Right kidney (tissue), 1 donor: ENCODE data around the gene AAGAB.
"Not testable (repeated sequence)": the region's sequence is repeated elsewhere in the genome, so short reads cannot be mapped to it uniquely, and the experiment has no call there.

Experiments
- DNase-seq: peaks from one replicate; pipeline ENCODE4 v3.0.0-alpha.2; 2016

Gene AAGAB

DNA sequence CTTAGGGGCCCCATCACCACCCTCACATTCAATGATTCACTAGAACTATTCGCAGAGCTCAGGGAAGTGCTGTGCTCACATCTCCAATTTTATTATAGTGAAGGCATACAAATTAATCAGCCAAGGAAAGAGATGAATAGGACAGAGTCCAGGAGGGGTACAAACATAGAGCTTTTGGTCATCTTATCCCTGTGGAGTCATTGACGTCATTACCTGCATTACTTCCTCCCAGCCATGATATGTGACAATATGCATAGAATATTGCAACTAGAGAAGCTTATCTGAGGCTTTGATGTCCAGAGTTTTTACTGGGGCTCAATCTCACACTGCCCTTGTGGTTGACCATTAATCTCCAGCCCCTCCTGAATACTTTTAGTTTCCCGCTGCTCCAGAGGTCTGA is 1.6 kb upstream of the AAGAB start:
- DNase-seq, result no peak

DNA sequence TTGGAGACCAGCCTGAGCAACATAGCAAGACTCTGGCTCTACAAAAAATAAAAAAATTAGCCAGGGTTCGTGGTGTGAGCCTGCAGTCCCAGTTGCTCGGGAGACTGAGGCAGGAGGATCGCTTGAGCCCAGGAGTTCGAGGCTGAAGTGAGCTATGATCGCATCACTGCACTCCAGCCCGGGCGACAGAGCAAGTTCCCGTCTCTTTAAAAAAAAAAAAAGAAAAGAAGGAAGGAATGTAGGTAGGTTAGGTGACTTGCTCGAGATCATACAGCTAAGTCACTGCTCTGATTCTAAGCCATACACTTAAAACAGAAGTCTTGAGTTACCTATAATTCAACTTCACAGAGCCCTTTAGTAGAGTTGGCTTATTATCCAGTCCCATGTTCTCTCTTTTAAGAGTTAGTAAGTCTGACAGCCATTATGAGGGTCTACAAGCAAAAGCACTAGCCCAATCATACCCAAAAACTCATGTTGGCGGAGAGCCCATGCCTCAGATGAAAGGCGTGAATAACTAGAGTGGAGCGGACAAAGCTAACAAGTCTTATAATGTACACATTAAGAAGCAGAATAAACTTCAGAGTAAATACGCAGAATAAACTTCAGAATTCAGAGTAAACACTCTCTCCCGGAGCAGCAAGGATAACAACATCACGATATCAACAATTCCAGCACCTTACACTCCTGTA is 768 bp downstream of the AAGAB start:
- DNase-seq, result no peak

DNA sequence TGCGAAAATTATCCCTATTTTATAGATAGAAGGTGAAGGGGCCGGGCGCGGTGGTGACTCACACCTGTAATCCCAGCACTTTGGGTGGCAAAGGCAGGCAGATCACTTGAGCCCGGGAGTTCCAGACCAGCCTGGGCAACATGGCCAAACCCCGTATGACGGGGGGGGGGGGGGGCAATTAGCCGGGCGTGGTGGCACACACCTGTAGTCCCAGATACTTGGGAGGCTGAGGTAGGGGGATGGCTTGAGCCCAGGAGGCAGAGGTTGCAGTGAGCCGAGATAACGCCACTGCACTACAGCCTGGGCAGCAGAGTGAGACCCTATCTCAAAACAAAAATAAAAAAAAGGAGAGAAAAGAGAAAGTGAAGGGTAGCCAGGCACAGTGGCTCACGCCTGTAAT is 1.4 kb downstream of the AAGAB start:
- no peak for DNase-seq

DNA sequence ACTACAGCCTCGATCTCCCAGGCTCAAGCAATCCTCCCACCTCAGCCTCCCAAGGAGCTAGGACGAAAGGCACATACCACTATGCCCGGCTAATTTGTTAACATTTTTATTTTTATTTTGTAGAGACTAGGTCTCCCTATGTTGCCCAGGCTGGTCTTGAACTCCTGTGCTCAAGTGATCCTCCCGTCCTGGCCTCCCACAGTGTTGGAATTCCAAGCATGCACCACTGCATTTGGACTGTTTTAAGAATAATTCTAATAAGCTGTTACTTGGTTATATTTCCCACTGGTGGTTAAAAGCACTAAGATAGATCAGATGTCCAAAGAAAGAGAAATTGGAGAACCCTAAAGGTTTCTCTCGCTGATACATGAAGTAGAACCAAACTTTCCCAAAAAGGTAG is 3.1 kb downstream of the AAGAB start:
- no peak for DNase-seq

DNA sequence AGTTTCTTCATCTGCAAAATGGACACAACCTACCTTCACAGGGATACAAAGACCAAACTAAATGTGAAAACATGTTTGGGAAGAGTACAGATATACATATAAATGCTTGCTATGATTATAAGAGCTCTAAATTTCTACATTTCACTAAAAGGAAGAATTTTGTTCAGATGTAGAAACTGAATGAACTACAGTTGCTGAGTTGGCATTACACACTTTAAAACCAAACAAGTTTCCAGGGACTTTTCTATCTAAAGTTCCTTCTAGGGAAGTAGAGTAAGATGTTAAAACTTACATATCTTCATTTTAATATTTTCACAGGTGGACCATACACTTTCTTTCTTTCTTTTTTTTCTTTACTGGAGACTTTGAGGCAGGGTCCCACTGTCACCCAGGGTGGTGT is 4.6 kb downstream of the AAGAB start:
- no peak for DNase-seq

DNA sequence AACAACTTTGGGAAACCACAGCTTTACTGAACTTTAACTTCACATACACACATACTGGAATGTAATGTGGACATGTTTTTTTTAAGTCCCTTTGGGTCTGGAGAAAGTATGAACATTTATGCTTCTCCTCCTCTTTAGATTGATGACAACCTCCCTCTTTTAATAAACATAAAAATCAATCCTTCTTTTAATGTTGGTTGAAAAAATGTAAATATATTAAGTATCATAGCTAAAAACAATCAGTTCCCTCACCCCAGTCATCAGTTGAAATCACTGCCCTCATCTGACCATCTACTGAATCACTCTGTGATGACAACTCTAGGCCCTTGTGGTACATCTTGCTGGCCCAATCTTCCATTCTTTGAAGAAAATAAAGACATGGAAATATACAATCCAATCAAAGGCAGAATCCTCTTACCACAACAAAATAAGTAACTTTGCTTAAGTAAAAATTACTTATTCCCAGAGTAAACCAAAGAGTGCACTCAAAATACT is 6.4 kb downstream of the AAGAB start:
- DNase-seq, result no peak

DNA sequence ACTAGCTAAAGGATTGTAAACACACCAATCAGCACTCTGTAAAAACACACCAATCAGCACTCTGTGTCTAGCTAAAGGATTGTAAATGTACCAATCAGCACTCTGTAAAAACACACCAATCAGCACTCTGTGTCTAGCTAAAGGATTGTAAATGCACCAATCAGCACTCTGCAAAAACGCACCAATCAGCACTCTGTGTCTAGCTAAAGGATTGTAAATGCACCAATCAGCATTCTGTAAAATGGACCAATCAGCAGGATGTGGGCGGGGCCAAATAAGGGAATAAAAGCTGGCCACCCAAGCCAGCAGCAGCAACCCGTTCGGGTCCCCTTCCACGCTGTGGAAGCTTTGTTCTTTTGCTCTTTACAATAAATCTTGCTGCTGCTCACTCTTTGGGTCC is 7.9 kb downstream of the AAGAB start:
- not testable (repeated sequence) for DNase-seq

DNA sequence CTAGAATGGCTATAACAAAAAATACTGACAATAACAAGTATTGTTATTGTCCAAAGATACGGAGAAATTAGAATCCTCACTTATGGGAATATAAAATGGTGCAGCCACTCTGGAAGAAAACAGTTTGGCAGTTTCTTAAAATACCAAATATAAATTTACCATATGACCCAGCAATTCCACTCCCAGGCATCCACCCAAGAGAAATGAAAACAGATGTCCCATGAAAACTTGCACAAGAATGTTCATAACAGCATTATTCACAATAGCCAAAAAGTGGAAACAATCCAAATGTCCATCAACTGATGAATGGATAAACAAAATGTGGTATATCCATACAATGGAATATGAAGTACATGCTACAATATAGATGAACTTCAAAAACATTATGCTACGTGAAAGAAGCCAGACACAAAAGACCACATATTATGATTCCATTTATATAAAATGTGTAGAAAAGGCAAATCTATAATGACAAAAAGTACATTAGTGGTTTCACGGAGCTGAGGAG is 9.4 kb downstream of the AAGAB start:
- DNase-seq, result no peak

DNA sequence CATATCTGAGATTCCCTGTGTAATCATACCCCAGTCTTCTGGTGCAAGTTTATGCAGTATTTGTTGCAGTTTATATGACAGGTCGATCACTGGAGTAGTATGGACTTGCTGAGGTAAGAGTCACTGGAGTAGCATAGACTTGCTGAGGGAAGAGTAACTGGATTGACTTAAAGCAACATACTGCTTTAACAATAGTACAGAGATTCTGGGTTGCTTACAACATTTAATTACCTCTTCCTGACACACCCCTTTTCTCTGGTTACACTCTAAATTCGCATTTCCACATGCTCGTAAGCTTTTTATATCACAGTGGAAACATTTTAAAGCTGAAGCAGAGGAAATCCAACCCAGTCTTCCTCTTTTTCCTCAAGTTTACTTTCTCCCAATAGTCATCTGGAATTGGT is 11.8 kb downstream of the AAGAB start:
- DNase-seq, result no peak

DNA sequence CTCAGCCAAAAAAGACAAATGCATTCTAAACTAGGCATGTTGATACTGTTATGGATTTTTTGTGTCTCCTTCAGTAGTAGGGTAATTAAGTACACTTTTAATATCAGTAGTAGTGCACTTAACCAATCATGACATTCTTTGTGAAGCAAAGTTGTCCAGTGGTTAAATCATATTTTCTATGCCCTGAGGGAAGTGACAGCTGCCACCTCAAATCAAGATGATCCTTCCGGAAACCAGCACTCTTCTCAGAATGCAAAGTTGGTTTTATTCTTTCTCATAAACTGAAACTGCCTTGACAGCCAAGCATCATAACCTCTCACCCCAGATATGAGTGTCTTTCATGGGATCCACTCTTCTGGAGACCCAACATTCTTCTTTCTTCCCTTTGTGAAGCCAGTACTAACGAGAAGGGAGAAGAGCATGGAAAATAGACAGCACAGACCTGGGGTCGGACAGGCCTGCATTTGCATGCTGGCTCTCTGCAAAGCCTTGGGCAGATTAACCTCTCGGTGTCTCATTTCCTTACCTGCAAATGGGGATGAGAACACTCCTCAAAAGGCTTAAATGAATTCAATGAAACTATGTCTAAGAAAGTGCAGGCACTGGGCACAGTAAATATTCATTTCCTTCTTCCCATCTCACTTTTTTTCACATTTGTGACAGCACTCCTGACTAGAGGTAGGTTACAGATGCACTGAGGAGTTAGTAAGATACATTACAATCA is 13.2 kb downstream of the AAGAB start:
- DNase-seq, result no peak

DNA sequence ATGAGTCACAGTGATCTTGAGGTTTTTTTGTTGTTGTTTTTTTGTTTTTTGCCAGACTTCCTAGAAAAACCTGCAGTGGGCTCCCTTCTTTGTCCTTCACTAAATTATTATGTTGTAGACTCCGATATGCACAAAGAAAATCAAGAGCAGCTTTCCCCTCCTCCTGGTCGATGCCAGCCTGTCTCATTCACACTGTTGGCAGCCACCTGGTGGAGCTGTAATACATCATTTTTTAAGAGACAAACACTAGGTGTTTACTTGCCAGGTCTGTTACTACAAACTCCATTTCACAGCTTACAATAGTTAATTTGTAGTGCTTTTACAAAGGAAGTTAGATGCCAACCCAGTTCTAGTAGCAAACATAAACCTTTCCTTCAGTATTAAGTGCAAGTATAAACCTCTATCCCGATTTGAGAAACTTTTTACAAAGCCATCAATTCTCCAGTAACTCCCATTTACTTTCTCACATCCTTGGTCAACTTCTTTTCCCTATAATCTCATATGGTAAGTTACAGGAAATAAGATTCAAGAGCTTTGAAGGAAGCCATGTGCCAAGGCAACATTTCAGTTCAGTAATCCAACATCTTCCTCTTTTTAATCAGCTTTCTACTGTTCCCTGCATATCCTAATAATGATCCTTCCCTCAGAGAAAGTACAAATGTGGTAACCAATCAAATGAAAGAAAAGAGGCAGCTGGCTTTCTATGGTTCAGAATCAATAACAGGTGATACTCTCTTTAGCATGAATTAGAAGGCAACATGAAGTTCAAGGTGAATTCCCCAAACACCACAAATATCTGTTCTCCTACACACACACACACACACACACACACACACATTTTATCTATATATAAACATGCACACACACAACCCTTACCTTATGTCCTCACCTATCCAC is 14.0 kb downstream of the AAGAB start:
- DNase-seq, result no peak

DNA sequence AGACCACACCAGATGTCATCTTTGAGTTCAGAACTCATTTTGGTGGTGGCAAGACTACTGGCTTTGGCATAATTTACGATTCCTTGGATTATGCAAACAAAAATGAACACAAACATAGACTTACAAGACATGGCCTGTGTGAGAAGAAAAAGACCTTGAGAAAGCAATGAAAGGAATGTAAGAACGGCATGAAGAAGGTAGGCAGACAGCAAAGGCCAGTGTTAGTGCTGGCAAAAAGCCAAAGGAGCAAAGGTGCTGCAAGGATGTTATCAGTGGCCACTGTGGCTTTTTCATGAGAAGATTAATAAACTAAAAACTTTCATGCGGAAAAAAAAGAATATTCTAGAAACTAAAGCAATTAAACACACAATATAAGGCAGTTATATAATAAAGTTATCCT is 21.9 kb downstream of the AAGAB start:
- DNase-seq, result no peak

DNA sequence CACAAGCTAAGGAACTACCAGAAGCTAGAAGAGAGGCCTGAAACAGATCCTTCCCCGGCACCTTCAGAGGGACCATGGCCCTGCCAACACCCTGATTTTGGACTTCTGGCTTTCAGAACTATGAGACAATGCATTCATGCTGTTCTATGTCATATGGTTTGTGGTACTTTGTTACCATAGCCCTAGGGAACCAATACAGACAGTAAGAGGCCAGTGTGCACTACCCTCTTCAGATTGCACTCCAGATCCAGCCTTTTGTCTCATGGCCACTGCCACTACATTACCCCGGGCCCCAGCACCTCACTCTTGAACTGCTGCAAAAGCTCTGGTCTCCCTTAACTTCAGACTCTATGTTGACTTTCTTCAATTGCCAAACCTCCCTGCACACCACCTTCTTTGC is 24.0 kb downstream of the AAGAB start:
- no peak for DNase-seq

DNA sequence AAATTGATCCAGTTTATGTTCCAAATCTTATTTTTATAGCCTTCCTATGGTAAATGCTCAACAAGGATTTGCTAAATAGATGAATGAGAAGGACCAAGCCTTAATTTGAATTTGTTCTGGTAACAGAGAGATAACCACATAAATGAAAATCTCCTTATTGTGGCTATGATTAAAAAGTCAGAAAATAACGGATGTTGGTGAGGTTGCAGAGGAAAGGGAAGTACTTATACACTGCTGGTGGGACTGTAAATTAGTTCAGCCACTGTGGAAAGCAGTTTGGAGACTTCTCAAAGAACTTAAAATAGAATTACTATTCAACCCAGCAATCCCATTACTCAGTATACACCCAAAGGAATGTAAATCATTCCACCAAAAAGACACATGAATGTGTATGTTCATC is 26.2 kb downstream of the AAGAB start:
- DNase-seq, result no peak

DNA sequence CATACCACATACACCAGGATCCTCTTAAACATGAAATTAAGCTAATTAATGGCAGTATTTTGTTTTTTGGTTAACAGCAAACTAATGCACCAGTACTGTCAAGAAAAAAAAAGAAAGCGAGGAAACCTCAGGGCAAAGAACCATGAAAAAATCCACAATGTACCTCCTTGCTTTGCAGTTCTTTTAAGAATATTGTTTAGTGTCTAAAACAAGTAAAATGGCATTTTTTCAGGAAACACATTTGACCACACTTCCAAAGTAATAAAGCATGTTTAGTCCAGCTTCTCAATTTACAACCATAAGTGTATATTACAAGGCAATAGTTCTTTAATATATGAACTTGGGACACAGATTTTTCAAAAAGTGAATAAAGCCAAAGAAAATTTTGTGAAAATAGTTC is 26.6 kb downstream of the AAGAB start:
- no peak for DNase-seq

DNA sequence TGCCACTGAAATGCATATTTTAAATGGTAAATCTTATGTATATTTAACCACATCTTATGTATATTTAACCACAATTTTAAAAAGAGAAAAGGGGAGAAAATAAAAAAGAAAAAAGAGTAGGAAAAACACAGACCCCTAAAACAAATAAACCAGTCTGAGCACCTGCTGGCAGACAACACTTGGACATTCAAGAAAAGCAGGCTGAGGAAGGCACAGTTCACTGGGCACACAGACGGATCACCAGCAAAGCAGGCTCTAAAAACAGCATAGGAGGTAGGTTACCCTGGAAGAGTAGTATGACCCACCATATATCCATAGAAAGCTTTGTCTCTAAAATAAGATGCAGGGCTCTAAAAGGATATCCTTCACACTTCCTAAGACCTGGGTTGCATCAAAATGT is 27.0 kb downstream of the AAGAB start:
- DNase-seq, result no peak

DNA sequence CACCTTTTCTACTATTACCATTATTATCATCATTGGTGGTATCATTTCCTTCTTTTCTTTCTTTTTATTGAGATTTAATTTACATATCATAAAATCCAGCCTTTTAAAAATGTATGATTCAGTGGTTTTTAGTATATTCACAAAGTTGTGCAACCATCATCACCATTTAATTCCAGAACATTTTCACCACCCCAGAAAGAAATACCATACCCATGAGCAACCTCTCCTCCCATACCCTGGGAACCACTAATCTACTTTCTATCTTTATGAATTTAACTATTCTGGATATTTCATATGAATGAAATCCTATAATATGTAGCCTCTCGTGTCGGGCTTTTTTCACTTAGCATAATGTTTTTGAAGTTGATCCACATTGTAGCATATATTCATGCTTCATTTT is 29.1 kb downstream of the AAGAB start:
- DNase-seq, result no peak

DNA sequence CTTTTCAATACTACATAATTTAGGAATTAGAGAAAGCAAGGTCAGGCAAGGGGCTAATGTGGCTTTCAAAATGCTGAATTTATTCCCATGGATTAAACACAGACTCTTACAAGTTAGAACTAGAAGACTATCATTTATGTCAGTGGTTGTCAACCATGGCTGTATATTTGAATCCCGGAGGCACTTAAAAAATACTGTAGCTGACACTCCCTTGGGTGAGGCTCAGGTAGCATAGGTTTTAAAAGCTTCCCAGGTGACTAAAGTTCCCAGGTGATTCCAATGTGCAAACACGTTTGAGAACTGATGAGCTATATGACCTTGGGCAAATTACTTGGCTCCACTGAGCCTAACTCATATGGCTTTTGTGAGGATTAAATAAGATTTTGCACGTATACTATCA is 29.6 kb downstream of the AAGAB start:
- DNase-seq, result no peak

DNA sequence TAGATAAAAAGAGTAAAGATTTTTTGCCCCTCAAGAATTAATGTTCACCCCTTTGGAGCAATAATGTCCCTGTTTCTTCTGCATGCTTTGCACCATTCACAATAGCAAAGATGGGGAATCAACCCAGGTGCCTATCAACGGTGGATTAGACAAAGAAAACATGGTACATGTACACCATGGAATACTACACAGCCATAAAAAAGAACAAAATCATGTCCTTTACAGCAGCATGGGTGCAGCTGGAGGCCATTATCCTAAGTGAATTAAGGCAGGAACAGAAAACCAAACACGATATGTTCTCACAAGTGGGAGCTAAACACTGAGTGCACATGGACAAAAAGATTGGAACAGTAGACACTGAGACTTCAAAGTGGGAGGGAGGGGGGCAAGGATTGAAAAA is 35.2 kb downstream of the AAGAB start:
- no peak for DNase-seq

DNA sequence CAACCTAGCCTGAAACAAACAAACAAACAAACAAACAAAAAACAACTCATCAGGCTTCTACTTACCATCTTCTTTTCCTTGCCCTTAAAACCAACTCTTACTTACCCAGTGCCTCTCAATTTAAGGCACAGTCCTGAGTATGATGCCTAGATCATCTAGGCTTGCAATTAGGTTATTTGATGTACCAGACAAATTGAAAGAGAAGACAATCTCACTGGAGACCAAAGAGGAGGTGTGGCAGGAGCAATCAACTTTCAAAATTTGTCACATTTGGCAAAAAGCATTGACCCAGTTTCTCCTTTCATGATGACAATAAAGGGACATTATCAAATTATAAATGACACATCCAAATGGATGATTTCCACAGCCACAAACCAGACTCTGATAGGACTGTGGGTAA is 36.0 kb downstream of the AAGAB start:
- DNase-seq, result no peak

DNA sequence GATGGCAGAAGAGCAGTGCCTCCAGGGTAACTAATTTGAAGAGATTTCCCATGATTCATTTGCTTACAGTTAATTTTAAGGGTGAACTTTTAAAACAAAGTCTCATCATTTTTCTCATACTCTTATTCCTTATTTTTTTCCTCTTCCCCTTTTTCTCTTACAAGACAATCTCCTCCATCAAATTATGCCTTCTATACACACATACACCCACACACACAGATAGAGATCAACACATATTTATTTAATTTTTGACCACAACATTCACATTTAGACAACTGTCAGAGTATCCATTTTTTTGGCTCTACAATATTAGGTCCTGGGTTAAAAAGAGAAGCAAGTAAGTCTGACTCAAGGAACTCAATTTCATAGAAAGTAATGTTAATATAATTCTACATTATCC is 37.6 kb downstream of the AAGAB start:
- DNase-seq, result no peak

DNA sequence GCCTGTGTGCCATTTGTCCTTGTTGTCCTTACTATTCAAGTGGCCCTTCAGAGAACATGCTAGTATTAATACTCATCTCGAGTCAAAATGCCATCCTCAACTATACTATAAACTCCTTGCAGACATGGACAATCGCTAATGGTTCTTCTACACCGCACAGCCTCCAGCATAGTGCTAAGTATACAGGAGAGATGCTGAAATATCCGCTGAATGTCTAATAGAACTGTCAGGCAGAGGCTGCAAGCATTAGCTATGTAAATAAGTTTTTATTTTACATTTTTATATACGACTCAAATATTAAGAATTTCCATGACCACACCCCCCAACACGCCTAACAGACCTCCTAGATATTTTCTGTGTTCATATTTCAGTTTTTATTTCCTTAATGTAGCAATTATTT is 39.4 kb downstream of the AAGAB start:
- no peak for DNase-seq
